Body of pancreas (tissue), 4 donors: Measurements from ENCODE around the gene PPCDC.

ENCODE experiments used
- CTCF ChIP-seq, 7 experiments: fragments of 450-650 bp in 4 of 7; fragments of 200-600 bp in 3 of 7; sonication (generic) in 3 of 7; IDR thresholded peaks; one replicate each; pipeline ENCODE4 v1.5.1; 2016 to 2019; ENCODE audit warnings: antibody characterized with exemption in 7 of 7
- POLR2A ChIP-seq, 3 donors: fragments of 450-650 bp; IDR thresholded peaks; one replicate each; pipeline ENCODE4 v1.6.1; 2016; ENCODE audit warnings: antibody characterized with exemption in 3 of 3, mild to moderate bottlenecking in 2 of 3

GRCh38 chr15:75061272-75061671, 37.9 kb downstream of the PPCDC start:
- no peak for TF ChIP-seq POLR2A (IDR thresholded peaks at IDR 0.05)
- TF ChIP-seq CTCF (IDR thresholded peaks at IDR 0.05): no peak
